GM12874 (cell line): ENCODE results near the gene POLG2.
A peak's percentile ranks its signal among the peaks of the same experiment; 100 is the strongest.

Experiments
- TF ChIP-seq, protein P1 (sequence below): IDR thresholded peaks from 2 replicates; pipeline ENCODE4 v1.5.1; 2011; ENCODE audit warnings: low read depth, mild to moderate bottlenecking, control low read depth, low read length, moderate library complexity; ENCODE audit not compliant: insufficient read depth

The POLG2 gene

DNA sequence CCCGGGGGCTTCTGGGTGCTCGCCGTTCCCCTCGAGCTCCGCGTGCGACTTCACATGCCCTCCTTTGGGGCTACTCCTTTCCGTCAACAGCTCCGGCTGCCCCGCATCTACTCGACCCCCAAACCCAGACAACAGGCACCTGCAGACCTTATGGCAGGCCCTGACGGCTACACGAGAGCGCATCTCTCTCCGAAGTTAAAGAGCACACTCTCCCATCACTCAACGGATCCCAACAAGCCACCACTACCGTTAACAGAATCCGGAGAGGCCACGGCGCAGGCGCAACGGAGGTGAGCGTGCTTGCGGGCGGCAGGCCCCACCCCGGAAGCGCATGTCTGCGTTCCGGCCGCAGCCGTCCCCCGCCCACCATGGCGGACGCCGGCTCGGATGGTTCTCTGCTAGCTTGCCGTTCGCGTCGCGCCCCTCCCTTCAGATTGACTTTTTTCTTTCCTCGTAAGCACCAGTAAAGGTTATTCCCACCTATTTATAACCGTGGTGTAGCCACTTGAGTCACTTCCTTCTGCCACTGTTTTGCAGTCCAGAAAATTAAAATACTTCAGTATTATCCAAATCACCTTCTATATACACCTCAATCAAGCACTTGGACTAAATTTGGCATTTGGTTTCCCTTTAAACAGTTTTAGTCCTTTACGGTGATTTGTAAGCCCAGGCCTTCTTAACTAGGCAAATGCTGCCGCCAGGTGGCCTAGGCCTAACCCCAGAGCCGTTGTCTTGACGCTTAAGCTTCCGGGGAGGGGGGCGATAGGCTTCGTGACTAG, at the start of gene POLG2:
Gene POLG2, minus strand, starts transcription at position 269 of the 779 bp plus-strand sequence. Its CDS starts 86 bp downstream, at position 183.
- TF ChIP-seq, protein P1, sequence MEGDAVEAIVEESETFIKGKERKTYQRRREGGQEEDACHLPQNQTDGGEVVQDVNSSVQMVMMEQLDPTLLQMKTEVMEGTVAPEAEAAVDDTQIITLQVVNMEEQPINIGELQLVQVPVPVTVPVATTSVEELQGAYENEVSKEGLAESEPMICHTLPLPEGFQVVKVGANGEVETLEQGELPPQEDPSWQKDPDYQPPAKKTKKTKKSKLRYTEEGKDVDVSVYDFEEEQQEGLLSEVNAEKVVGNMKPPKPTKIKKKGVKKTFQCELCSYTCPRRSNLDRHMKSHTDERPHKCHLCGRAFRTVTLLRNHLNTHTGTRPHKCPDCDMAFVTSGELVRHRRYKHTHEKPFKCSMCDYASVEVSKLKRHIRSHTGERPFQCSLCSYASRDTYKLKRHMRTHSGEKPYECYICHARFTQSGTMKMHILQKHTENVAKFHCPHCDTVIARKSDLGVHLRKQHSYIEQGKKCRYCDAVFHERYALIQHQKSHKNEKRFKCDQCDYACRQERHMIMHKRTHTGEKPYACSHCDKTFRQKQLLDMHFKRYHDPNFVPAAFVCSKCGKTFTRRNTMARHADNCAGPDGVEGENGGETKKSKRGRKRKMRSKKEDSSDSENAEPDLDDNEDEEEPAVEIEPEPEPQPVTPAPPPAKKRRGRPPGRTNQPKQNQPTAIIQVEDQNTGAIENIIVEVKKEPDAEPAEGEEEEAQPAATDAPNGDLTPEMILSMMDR: peak; percentile 59

DNA sequence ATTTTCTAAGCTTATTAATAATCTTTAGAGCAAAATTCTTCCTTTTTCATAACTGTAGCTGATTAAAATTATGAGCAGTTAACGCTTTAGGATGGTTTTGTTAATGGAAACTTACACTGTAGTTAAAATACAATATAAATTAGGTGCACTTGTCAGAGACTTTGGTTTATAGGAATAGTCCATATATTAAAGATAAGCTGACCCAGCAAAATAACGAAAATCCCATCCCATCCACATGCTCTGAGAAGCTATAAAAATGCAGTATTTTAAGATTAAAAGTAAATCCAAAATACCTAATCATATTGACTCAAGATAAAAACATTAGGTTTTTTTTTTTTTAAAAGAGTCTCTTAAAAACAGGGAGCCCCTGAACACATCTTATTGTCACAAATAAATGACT, 47.9 kb upstream of the POLG2 start:
- TF ChIP-seq, protein P1: no peak

DNA sequence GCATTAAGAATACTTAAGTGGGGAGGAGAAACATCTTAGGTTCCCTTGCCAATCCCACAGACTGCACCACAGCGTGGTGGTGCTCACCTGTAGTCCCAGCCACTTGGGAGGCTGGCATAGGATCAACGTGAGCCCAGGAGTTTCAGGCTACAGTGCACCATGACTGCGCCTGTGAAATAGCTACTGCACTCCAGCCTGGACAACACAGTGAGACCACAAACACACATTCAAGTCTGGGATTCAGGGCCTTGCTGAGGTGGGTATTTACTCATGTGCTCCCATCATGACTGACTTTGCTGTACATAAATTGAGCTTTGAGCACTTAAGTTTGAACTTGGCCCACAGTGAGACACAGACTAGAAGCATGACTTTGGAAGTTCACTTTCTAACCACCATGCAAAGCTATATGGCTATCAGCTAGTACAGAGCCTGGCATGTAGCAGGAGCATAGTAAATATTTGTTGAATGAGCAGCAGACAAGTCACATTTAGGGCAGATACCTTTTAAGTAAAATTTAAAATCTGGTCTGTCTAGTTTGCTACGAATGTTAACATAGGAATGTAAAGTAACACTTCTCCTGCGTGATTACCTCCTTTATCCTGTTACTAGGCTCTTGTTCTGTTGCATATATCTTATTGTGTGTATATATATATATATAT, 43.4 kb upstream of the POLG2 start:
- TF ChIP-seq, protein P1: no peak

DNA sequence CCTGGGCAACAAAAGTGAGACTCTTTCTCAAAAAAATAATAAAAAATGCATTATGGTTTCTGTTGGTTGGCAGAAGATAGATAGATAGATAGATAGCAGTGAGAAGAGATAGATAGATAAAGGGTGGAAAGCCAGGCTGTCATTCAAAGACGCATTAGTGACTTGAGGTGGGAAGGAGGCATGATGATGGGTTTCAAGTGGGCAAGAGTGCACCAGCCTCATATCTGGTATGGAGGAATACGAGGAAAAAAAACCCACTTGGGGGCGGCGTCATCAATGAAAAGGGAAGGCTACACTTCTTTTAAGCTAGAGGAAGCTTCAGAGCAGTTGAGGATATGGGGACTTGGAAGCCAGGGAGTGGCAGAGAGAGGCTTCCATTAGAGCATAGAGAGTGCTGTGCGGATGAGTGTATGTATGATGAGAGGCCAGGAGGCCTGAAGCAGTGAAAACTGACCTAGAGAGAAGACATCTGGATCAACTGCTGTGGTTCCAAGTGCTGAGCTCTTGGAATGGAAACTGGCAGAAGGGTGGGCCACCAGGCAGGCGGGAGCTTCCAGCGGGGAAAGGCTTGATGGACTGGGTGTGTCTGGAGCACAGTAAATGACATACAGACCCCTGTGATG, 41.8 kb upstream of the POLG2 start:
- TF ChIP-seq, protein P1: no peak

DNA sequence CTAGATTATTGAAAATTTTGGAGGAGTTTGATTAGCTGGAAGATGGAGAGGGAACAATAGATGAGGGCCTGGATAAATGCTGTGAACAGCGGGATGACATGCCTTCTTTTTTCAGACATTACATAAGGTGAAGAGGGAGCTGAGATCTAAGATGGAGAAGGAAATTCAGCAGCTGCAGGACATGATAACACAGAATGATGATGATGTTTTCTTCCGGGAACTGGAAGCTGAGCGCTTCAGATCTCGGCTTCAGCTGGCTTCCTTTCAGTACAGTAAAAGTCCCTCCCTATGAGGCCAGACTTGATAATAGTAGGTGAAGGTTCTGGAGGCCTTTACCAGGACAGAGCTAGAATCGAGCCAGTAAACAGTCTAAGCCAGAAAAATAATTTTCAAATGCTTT, 40.6 kb upstream of the POLG2 start:
- TF ChIP-seq, protein P1: no peak

DNA sequence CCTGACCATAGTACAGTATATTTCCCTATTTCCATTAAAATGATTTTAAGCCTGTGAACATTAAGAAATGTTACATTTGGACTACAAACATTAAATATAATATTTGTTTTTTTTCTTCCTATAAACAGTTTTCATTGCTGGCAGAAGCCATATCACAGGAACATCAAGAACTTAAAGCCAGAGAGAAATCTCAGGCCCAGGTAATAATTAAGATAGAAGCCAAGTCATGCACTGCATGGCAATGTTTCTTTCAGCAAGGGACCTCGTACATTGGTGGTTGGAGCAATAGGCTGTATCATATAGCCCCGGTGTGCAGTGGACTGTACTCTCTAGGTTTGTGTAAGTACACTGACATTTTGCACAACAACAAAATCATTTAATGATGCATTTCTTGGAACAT, 40.1 kb upstream of the POLG2 start:
- TF ChIP-seq, protein P1: no peak

DNA sequence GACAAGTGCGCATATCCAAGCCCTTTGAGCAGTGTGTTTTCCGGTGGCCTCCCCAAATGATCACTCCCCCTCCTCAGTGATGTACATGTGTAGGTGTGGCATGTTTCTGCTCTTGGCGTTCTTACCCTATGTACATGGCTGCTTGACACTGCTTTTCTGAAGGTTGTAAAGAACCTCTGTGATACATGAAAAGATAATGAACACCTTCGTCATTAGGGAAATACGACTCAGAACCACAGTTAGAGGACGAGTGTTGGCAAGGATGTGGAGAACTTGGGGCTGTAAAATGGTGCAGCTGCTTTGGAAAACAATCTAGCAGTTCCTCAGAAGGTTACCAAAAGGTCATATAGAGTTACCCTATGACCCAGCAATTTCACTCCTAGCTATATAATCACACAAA, 38.5 kb upstream of the POLG2 start:
- TF ChIP-seq, protein P1: no peak
